Ectodermal cell (in vitro differentiated cells): ENCODE data around the gene AGER.

Experiments
- H3K27ac ChIP-seq: 2 replicates; pipeline ENCODE4 v1.7.0; 2013; ENCODE audit warnings: mild to moderate bottlenecking, low read depth, low read length; ENCODE audit not compliant: insufficient read depth, poor library complexity, severe bottlenecking
- H3K27me3 ChIP-seq: 2 replicates; pipeline ENCODE4 v1.7.0; 2013; ENCODE audit warnings: mild to moderate bottlenecking, low read length; ENCODE audit not compliant: insufficient read depth, control insufficient read depth, poor library complexity, severe bottlenecking
- H3K36me3 ChIP-seq: one replicate; pipeline ENCODE4 v1.7.0; 2013; ENCODE audit warnings: low read length; ENCODE audit not compliant: control insufficient read depth, insufficient read depth
- H3K4me1 ChIP-seq: one replicate; pipeline ENCODE4 v1.7.0; 2013; ENCODE audit warnings: low read length; ENCODE audit not compliant: control insufficient read depth, insufficient read depth
- H3K4me3 ChIP-seq: 2 replicates; pipeline ENCODE4 v1.7.0; 2013; ENCODE audit warnings: low read depth, low read length, control low read depth; ENCODE audit not compliant: insufficient read depth
- H3K9me3 ChIP-seq: 2 replicates; pipeline ENCODE4 v1.7.0; 2013; ENCODE audit warnings: mild to moderate bottlenecking, low read length, moderate library complexity; ENCODE audit not compliant: control insufficient read depth
- WGBS, 2 experiments: methylation state at CpG; one replicate each; pipeline ENCODE4 v1.1.7; 2013; ENCODE audit warnings: missing lambda C conversion rate in 2 of 2; 5-methylcytosine and 5-hydroxymethylcytosine counted together

Gene AGER

DNA sequence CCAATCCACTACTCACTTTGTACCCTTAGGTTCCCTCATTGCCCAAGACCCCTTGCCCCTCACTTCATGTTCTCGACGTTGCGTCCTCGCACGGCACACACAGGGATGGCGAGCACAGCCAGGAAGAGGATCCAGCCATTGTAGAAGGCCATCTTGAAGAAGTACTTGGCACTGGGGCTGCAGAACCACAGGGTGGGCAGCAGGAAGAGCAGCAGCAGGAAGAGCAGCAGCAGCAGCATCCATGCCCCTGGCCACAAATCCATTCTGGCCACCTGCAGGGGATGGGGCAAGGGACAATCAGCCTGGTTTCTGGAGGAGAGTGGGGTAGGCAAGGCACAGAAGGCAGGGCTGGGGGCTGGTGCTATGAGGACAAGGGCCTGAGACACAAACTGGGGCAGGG is 12.8 kb downstream of the AGER start:
- WGBS, 2 experiments, result 91 to 94% methylated on average over 6 of the region's 6 CpGs
- Histone ChIP-seq H3K4me3 (no peak overlapping the region), H3K27ac (no peak overlapping the region), H3K4me1 (peaks cover 30% of the 10 kb centered on the region), H3K36me3 (peaks cover 28% of the 10 kb centered on the region), H3K27me3 (no peaks in the 10 kb centered on the region), H3K9me3 (no peaks in the 10 kb centered on the region)

DNA sequence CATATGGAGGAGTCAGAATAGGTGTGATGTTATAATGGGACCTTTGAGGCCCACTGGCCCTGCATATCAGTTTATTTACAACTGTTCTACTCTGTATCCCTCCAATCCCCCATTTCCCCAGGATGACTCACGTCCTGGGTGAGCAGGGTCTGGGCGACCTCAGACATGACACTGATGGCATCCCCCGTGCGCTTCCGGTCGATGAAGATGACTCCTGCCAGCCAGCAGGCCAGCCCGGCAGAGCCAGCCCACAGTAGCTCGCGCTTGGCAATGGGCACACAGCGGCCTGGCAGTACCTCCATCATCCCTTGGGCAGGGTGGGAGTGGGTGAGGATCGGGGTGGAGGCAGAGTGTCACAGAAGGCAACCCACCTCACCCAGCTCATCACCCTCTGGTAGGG is 13.8 kb downstream of the AGER start:
- WGBS, 2 experiments, result 96% methylated on average over 11 of the region's 11 CpGs
- no peak overlapping the region for H3K4me3 ChIP-seq
- H3K27ac ChIP-seq, result no peak overlapping the region
- peaks cover 28% of the 10 kb centered on the region for H3K36me3 ChIP-seq
- no peaks in the 10 kb centered on the region for H3K27me3 ChIP-seq
- H3K4me1 ChIP-seq, result peaks cover 30% of the 10 kb centered on the region
- H3K9me3 ChIP-seq, result no peaks in the 10 kb centered on the region

DNA sequence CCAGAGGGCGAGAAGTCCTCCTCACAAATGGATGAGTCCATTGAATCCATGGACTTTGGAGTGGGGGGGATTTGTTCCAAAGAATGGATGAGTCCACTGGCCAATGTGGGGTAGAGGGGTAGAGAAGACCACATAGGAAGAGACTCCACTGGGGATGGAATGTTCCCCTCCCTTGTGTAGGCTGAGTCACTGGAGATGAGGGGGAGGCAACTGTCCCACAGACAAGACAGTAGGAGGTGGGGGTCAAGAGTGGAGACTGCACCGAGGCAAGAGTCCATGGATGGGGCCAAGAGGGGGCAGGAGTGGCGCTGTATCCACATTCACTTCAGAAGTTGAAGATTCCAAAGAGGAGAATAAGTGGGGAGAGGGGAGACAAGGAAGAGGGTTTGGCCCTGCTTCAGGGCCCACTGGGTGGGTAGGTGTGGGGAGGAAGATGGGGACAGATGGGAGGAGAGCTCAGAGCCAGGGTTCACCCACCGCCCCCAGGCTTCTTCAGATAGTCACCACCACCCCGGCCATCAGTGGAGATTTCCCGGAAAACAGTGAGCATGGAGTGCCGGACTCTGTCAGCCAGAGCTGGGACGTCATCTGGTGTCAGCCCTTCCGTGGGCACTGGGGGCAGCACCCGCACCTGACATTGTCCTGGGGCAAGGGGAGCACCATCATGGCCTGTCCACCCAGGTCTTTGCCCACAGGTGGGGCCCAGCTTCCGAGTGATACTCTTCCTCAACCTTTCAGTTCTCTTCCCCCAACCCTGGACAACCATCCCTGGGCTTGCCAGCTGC is 15.1 kb downstream of the AGER start:
- no peak overlapping the region for H3K4me3 ChIP-seq
- 94 to 95% methylated on average over 11 of the region's 11 CpGs for WGBS, 2 experiments
- no peaks in the 10 kb centered on the region for H3K27me3 ChIP-seq

DNA sequence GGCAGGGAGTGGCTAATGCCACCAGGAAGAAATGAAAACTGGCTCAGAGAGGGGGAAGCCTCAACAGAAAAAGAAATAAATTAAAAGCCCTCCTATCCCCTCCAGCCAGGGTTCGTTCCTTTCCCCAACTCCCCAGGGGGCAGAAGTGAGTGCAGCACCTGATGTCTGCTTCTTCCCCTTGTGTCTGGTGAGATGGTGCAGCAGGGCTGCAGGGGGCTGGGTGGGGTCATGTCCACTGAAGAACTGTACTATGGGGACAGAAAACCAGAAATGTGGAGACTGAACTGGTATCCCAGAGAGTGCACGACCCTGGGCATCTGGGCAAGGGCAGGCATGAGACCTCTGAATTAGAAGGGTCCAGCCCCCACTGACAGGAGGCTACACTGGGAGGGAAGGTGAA is 15.7 kb downstream of the AGER start:
- H3K36me3 ChIP-seq, result peaks cover 28% of the 10 kb centered on the region
- peak overlapping the region; percentile 6 for H3K27ac ChIP-seq
- no peaks in the 10 kb centered on the region for H3K9me3 ChIP-seq
- H3K4me1 ChIP-seq, result peaks cover 36% of the 10 kb centered on the region
- no peak overlapping the region for H3K4me3 ChIP-seq
- H3K27me3 ChIP-seq, result no peaks in the 10 kb centered on the region
- 75 to 87% methylated on average over 2 of the region's 2 CpGs for WGBS, 2 experiments

More for the DNA sequence above, 15.1 kb downstream of the AGER start:
- Histone ChIP-seq H3K36me3 (peaks cover 28% of the 10 kb centered on the region), H3K4me1 (peaks cover 31% of the 10 kb centered on the region), H3K9me3 (no peaks in the 10 kb centered on the region), H3K27ac (no peak overlapping the region)

DNA sequence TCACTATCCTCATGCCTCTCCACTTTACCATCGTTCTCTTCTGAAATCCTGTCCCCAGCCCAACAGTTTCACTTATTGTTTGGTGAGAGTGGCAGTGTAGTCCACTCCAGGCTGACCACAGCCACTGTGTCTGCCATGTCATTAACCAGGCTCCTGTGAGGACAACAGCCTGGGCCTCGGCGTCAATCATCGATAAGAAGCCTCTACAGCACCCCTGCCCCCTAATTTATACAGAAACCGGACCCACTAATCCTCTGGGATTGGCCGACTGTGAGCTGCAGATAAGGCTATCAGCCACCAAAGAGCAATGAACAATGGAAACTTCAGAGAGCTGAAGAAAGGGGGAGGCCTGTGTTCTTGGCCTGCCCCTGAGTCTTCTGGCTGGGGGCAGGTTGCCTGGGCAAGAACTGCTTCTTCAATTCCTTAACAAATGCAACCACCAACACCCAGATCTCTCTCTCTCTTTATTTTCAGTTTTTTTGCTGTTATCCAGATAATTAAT is 16.2 kb downstream of the AGER start:
- WGBS, 2 experiments, result 87 to 89% methylated on average over 6 of the region's 6 CpGs
- peaks cover 34% of the 10 kb centered on the region for H3K4me1 ChIP-seq
- no peak overlapping the region for H3K4me3 ChIP-seq
- peak overlapping the region; percentile 50 for H3K27ac ChIP-seq
- no peaks in the 10 kb centered on the region for H3K9me3 ChIP-seq
- H3K36me3 ChIP-seq, result peaks cover 28% of the 10 kb centered on the region
- no peaks in the 10 kb centered on the region for H3K27me3 ChIP-seq

DNA sequence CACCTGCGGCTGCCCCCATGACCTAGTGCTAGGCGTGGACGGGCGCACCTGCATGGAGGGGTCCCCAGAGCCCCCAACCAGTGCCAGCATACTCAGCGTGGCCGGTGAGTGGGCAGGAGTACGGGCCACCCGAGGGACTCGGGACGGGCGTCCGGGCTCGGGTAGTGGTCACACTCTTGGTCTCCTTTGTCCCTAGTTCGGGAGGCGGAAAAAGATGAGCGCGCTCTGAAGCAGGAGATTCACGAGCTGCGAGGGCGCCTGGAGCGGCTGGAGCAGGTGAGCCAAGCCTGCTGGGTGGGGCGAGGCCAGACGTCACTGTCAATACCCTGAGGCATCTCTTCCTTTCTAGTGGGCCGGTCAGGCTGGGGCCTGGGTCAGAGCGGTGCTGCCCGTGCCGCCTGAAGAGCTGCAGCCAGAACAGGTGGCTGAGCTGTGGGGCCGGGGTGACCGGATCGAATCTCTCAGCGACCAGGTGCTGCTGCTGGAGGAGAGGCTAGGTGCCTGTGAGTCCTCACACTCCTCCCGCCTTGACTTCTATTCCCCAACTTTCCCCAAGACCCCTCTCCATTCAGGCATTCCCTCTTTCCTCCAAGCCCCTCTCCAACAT is 16.8 kb downstream of the AGER start:
- WGBS, 2 experiments, result 95% methylated on average over 32 of the region's 32 CpGs
- H3K4me3 ChIP-seq, result no peak overlapping the region
- H3K36me3 ChIP-seq, result peaks cover 28% of the 10 kb centered on the region
- peaks cover 34% of the 10 kb centered on the region for H3K4me1 ChIP-seq
- no peaks in the 10 kb centered on the region for H3K9me3 ChIP-seq
- H3K27me3 ChIP-seq, result no peaks in the 10 kb centered on the region
- peak overlapping the region; percentile 50 for H3K27ac ChIP-seq

DNA sequence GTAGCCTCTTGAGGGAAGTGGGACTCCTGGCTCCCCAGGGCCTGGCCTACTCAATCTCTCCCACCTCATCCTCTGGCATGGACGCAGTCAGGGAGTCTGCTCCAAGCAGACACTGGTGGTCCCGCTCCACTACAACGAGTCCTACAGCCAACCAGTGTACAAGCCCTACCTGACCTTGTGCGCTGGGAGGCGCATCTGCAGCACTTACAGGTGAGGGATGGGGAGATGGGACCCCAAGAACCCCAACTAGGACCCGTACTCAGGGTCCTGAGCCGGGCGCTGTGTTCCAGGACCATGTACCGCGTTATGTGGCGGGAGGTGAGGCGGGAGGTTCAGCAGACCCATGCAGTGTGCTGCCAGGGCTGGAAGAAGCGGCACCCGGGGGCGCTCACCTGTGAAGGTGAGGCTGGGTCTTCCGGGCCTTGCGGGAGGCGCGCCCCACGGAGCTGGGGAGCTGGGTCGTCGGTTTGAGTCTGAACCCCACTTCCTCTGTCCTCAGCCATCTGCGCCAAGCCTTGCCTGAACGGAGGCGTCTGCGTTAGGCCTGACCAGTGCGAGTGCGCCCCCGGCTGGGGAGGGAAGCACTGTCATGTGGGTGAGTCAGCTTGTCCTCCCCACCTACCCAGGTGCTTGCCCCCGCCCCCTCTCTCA is 17.5 kb downstream of the AGER start:
- Histone ChIP-seq H3K9me3 (no peaks in the 10 kb centered on the region), H3K27ac (peak overlapping the region; percentile 3)

DNA sequence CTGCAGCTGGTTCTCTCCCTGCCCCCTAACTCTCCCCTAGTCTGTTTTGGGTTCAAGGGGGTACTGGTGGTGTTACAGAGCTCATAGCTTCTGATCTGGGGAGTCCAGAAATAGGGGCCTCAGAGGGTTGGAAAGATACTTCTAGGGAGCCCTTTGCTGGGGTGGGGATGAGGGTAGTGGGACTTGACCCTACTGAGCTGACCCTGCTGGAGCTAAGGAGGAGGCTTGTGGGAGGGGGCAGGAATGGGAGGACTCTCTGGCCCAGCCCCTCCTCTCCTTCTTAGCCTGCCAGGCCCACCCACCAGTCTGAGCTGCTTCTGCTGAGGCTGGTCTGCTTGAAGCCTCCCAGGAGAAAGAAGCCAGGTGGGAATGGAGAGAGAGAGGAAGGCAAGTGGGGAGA is 19.8 kb downstream of the AGER start, which contains the start of gene EGFL8:
Gene EGFL8 (plus strand): TSS at position 301 of the 400 bp plus-strand sequence. CDS start 1,571 bp downstream, outside the sequence.
- H3K27me3 ChIP-seq, result no peaks in the 10 kb centered on the region
- peak within 1 kb of the TSS; percentile 92 for H3K27ac ChIP-seq
- no peaks in the 10 kb centered on the region for H3K9me3 ChIP-seq
- H3K4me3 ChIP-seq, result no peak within 1 kb of the TSS
- peaks cover 34% of the 10 kb centered on the region for H3K4me1 ChIP-seq
- peaks cover 8% of the 10 kb centered on the region for H3K36me3 ChIP-seq

More for the DNA sequence above, 17.5 kb downstream of the AGER start:
- H3K36me3 ChIP-seq, result peaks cover 26% of the 10 kb centered on the region
- H3K4me3 ChIP-seq, result no peak overlapping the region
- 93 to 94% methylated on average over 30 of the region's 30 CpGs for WGBS, 2 experiments
- peaks cover 34% of the 10 kb centered on the region for H3K4me1 ChIP-seq
- H3K27me3 ChIP-seq, result no peaks in the 10 kb centered on the region

DNA sequence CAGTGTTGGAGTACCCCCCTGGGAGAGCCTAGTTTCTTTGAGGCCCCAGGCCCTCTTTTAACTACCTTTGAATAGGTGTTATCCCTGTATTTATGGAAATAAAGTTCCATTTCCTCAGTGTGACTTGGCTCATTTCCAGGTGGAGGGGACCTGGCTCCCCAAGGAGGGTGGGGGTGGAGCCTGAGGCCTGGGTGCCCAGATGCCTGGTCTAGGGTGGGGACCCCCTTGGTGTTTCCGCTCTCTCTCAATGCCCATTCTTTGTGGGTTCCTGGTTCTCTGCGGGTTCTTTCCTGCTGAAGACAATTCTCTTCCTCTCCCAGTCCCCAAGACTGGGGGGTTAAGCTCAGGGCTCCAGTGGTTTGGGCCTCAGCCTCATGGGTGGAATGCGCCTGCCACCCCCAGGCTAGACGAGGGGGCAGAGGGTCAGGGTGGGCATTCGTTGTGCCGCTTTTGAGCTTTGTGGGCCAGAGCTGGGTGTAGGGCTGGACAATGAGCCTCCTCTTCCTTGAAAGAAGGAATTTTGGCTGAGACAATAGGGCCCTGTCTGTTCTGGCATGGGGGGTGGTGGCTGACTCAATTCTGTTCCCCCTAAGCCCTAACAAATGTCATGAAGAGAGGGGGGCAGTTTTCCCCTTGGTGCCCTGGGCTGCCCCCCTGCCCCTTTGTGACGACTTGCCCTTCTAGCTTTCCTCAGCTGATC is 20.3 kb downstream of the AGER start:
- Histone ChIP-seq H3K27ac (peak overlapping the region; percentile 92), H3K9me3 (no peaks in the 10 kb centered on the region), H3K36me3 (peaks cover 8% of the 10 kb centered on the region), H3K4me3 (no peak overlapping the region), H3K27me3 (no peaks in the 10 kb centered on the region), H3K4me1 (peaks cover 31% of the 10 kb centered on the region)
- 65 to 79% methylated on average over 7 of the region's 7 CpGs for WGBS, 2 experiments
